Measurements from ENCODE around the gene HSPB6. TPM values are rescaled to one million over a fixed set of nuclear protein-coding genes. Genes with fewer than 3 reads are reported as not detected.

HSPB6 gene
- total RNA-seq, 1 donor from 2014 or later = 5.0 TPM

- TF ChIP-seq CTCF (IDR thresholded peaks at IDR 0.05) = no peak
- H3K4me3 Mint-ChIP-seq (ENCODE audit: unreplicated experiment) = no peak overlapping the region
- peaks cover 11% of the 10 kb centered on the region for H3K36me3 Mint-ChIP-seq (ENCODE audit: low read depth)
- no peaks in the 10 kb centered on the region for H3K9me3 Mint-ChIP-seq (ENCODE audit: low read depth)
- H3K27me3 Mint-ChIP-seq (ENCODE audit: low read depth) = no peaks in the 10 kb centered on the region
- H3K27ac Mint-ChIP-seq (ENCODE audit: unreplicated experiment) = no peak overlapping the region
- peaks cover 8% of the 10 kb centered on the region for H3K4me1 Mint-ChIP-seq (ENCODE audit: low read depth)
- DNase-seq (ENCODE audit: low spot score) = peak; percentile 63
Observed at GRCh38 chr19:35764432-35765315, 7.8 kb upstream of the HSPB6 start.

- H3K4me3 Mint-ChIP-seq (ENCODE audit: unreplicated experiment) = no peak overlapping the region
- H3K27me3 Mint-ChIP-seq (ENCODE audit: low read depth) = no peaks in the 10 kb centered on the region
- no peak for TF ChIP-seq CTCF (IDR thresholded peaks at IDR 0.05)
- peaks cover 36% of the 10 kb centered on the region for H3K4me1 Mint-ChIP-seq (ENCODE audit: low read depth)
- no peak for DNase-seq (ENCODE audit: low spot score)
- H3K27ac Mint-ChIP-seq (ENCODE audit: unreplicated experiment) = no peak overlapping the region
- no peaks in the 10 kb centered on the region for H3K9me3 Mint-ChIP-seq (ENCODE audit: low read depth)
- peaks cover 10% of the 10 kb centered on the region for H3K36me3 Mint-ChIP-seq (ENCODE audit: low read depth)
Observed at GRCh38 chr19:35760711-35761349, 4.0 kb upstream of the HSPB6 start.

- Mint-ChIP-seq H3K27ac (ENCODE audit: unreplicated experiment) (no peak overlapping the region), H3K27me3 (ENCODE audit: low read depth) (no peaks in the 10 kb centered on the region)
Observed at GRCh38 chr19:35759697-35760096, 2.9 kb upstream of the HSPB6 start.

GRCh38 chr19:35757749-35758608 is 1.1 kb upstream of the HSPB6 start, which contains the start of gene PROSER3:
PROSER3 (plus strand) TSS chr19:35758176; CDS start chr19:35758216, 40 bp downstream.
- Mint-ChIP-seq H3K27me3 (ENCODE audit: low read depth) (no peaks in the 10 kb centered on the region), H3K36me3 (ENCODE audit: low read depth) (peaks cover 12% of the 10 kb centered on the region), H3K27ac (ENCODE audit: unreplicated experiment) (peak within 1 kb of the TSS; percentile 98), H3K4me3 (ENCODE audit: unreplicated experiment) (peak within 1 kb of the TSS; percentile 86), H3K9me3 (ENCODE audit: low read depth) (no peaks in the 10 kb centered on the region), H3K4me1 (ENCODE audit: low read depth) (peaks cover 43% of the 10 kb centered on the region)
- DNase-seq (ENCODE audit: low spot score) = no peak
- no peak for TF ChIP-seq CTCF (IDR thresholded peaks at IDR 0.05)

More at GRCh38 chr19:35759697-35760096, 2.9 kb upstream of the HSPB6 start:
- Mint-ChIP-seq H3K4me3 (ENCODE audit: unreplicated experiment) (peak overlapping the region; percentile 86), H3K4me1 (ENCODE audit: low read depth) (peaks cover 42% of the 10 kb centered on the region), H3K36me3 (ENCODE audit: low read depth) (peaks cover 10% of the 10 kb centered on the region), H3K9me3 (ENCODE audit: low read depth) (no peaks in the 10 kb centered on the region)
- DNase-seq (ENCODE audit: low spot score) = no peak
- TF ChIP-seq CTCF (IDR thresholded peaks at IDR 0.05) = no peak
